ENCODE data around the gene PLA2G4B. TPM values are rescaled to one million over a fixed set of nuclear protein-coding genes. Genes with fewer than 3 reads are reported as not detected.

PLA2G4B gene
- total RNA-seq, 1 donor from 2014 or later = 8.5 TPM

DNA sequence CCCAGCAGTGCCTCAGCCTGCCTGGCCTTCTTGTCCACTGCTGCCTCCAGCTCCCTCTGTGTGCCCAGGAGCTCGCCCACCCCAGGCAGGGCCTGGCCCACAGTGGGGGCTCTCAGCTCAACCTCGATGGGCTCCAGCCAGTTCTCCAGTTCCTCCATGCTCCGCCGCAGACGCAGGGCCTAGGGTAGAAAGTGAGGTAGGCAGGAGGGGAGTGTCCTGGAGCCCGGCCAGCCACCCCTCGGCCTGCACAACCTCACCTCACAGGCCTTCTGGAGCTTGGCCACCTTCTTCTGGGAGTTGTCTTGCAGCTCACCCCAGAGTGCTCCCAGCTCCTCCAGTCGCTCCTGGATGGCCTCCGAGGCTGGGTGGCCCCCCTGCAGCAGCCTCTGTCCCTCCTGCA, 18.7 kb downstream of the PLA2G4B start:
- Mint-ChIP-seq H3K36me3 (ENCODE audit: low read depth) (no peaks in the 10 kb centered on the region), H3K4me3 (no peak overlapping the region), H3K9me3 (no peaks in the 10 kb centered on the region), H3K27me3 (ENCODE audit: low read depth) (no peaks in the 10 kb centered on the region), H3K4me1 (peaks cover 28% of the 10 kb centered on the region), H3K27ac (ENCODE audit: unreplicated experiment) (no peak overlapping the region)
- no peak for DNase-seq (ENCODE audit: low read depth, low spot score)
- TF ChIP-seq, protein P1, sequence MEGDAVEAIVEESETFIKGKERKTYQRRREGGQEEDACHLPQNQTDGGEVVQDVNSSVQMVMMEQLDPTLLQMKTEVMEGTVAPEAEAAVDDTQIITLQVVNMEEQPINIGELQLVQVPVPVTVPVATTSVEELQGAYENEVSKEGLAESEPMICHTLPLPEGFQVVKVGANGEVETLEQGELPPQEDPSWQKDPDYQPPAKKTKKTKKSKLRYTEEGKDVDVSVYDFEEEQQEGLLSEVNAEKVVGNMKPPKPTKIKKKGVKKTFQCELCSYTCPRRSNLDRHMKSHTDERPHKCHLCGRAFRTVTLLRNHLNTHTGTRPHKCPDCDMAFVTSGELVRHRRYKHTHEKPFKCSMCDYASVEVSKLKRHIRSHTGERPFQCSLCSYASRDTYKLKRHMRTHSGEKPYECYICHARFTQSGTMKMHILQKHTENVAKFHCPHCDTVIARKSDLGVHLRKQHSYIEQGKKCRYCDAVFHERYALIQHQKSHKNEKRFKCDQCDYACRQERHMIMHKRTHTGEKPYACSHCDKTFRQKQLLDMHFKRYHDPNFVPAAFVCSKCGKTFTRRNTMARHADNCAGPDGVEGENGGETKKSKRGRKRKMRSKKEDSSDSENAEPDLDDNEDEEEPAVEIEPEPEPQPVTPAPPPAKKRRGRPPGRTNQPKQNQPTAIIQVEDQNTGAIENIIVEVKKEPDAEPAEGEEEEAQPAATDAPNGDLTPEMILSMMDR (conservative IDR thresholded peaks at IDR 0.05) = no peak

DNA sequence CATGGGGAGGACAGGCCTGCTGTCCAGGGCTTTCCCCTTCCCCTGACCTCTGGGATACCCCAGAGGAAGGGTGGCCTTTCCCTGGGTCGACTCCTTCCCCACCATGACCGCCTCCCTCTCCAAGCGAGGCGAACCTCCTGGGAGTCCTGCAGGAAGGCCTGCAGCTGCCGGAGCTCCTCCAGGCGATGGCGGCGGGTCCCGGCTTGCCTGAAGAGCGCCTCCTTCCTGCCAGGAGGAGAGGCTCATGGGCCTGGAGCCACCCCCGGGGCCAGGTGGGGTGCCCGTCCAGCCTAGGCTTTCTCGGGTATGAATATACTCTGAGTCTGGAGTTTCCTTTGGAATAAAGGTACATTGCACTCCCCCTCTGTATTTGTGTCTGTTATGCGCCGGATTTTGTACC, 20.1 kb downstream of the PLA2G4B start:
- Mint-ChIP-seq H3K27ac (ENCODE audit: unreplicated experiment) (no peak overlapping the region), H3K36me3 (ENCODE audit: low read depth) (no peaks in the 10 kb centered on the region), H3K4me3 (no peak overlapping the region), H3K9me3 (no peaks in the 10 kb centered on the region), H3K27me3 (ENCODE audit: low read depth) (no peaks in the 10 kb centered on the region), H3K4me1 (peaks cover 32% of the 10 kb centered on the region)
- TF ChIP-seq, protein P1 (conservative IDR thresholded peaks at IDR 0.05) = no peak
- no peak for DNase-seq (ENCODE audit: low read depth, low spot score)

DNA sequence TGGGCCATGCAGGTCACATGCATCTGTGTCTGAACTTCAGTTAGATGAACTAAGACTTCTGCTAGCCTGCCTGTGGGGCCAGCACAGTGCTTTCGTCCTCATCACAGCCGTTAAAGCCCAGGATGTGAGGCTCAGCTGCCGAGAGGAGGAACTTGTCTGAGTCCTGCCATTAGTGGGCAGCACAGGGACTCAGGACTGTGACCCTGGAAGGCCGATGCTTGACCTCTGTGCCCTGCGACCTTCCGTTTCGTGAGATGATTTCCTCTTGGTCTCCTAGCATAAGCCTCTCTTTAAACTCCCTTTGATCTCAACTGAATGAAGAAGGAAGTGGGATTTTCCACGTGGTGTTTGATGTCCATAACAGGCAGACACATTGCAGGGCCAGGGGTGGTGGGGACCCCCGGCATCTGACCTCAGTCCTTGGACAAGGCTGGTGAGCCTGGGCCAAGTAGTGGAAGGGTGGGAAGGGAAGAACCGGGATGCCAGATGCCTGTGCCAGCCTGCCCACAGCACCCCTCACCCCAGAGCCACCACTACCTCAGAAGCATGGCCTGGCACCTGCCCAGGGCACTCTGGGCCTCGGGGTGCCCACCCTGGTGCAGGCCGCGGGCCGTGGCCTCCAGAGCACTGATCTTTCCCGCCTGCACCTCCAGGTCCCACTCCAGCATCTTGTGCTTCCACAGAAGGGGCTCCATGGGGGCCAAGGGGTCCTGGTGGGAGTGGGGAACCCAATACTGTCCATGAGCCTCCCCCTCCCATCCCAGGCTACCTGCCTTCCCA, 21.6 kb downstream of the PLA2G4B start:
- Mint-ChIP-seq H3K27ac (ENCODE audit: unreplicated experiment) (no peak overlapping the region), H3K36me3 (ENCODE audit: low read depth) (no peaks in the 10 kb centered on the region), H3K27me3 (ENCODE audit: low read depth) (no peaks in the 10 kb centered on the region), H3K4me3 (peak overlapping the region; percentile 57), H3K4me1 (peaks cover 29% of the 10 kb centered on the region), H3K9me3 (no peaks in the 10 kb centered on the region)
- TF ChIP-seq, protein P1 (conservative IDR thresholded peaks at IDR 0.05) = no peak
- peak; percentile 49 for DNase-seq (ENCODE audit: low read depth, low spot score)

GRCh38 chr15:41861736-41862356, 23.2 kb downstream of the PLA2G4B start:
- no peaks in the 10 kb centered on the region for H3K9me3 Mint-ChIP-seq
- no peak overlapping the region for H3K4me3 Mint-ChIP-seq
- H3K4me1 Mint-ChIP-seq = peaks cover 25% of the 10 kb centered on the region
- no peaks in the 10 kb centered on the region for H3K27me3 Mint-ChIP-seq (ENCODE audit: low read depth)
- TF ChIP-seq, protein P1 (conservative IDR thresholded peaks at IDR 0.05) = no peak
- no peaks in the 10 kb centered on the region for H3K36me3 Mint-ChIP-seq (ENCODE audit: low read depth)
- peak overlapping the region; percentile 57 for H3K27ac Mint-ChIP-seq (ENCODE audit: unreplicated experiment)
- DNase-seq (ENCODE audit: low read depth, low spot score) = no peak

- no peak for DNase-seq (ENCODE audit: low read depth, low spot score)
- peaks cover 30% of the 10 kb centered on the region for H3K4me1 Mint-ChIP-seq
- H3K36me3 Mint-ChIP-seq (ENCODE audit: low read depth) = no peaks in the 10 kb centered on the region
- TF ChIP-seq, protein P1 (conservative IDR thresholded peaks at IDR 0.05) = no peak
- no peaks in the 10 kb centered on the region for H3K9me3 Mint-ChIP-seq
- no peak overlapping the region for H3K4me3 Mint-ChIP-seq
- no peaks in the 10 kb centered on the region for H3K27me3 Mint-ChIP-seq (ENCODE audit: low read depth)
- H3K27ac Mint-ChIP-seq (ENCODE audit: unreplicated experiment) = peak overlapping the region; percentile 75
Observed at GRCh38 chr15:41862515-41863116, 24.0 kb downstream of the PLA2G4B start.

Data from neural crest cell (in vitro differentiated cells).